Cerebellar cortex (tissue), 1 donor: ENCODE measurements around the gene NTM.

Experiments used
- DNase-seq: peaks from one replicate; pipeline ENCODE4 v3.0.0-alpha.2; 2015; ENCODE audit warnings: low spot score

The NTM gene

DNA sequence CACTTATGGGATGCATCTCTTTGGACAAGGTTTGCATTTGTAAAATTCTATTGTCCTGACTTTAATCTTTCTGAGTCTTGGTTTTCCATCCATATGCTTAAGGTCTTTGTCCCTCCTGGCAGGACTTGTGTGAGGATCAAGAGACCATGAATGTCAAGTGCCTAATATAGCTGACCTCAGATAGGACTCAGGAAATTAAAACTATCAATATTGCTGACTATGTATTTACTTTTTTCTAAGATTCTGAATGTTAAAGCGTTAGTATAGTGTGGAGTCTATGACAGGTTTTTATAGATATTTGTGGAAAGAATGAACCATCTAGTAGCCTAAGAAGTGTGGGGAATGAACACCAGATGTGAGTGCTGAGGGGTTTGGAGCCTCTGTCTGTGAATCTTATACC lies 637.8 kb downstream of the NTM start:
- DNase-seq: no peak

DNA sequence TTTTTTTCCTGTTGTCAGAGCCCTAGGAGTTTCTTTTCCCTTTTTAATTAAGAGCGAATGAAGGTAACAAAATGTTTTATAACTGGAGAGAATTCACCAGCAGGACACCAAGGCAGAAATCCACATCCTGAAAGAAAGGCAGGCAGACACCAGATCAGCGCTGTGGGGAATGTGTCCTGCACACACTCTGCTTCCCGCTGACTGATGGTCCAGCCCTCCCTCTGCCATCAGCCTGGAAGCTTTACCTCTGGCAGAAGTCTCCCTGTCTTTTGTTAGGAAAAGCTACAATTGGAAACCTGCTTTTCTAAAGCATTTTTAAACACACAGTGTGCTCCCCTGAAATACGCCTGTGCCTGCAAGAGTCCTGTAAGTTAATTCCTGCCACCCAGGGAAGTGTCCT lies 638.5 kb downstream of the NTM start:
- peak; percentile 91 for DNase-seq

GRCh38 chr11:132020001-132020400 lies 649.6 kb downstream of the NTM start:
- DNase-seq: no peak

DNA sequence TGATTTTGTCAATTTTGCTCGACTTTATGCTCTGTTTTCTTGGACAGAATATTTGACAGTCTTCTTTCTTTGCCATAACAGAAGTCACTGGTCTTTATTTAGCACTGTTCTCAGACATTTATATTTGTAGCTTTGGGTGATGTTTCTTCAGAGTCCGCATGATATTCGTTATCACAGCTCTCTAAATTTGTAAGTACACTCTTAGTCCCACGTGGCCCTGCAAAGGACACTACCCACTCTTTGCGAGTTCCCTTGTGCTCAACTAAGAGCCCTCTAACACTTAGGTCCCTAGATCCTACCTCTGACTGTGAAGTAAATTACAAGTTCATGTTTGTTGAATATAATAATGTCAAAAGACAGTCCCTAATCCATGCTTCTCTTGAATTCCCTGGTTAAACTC lies 651.9 kb downstream of the NTM start:
- DNase-seq: no peak

DNA sequence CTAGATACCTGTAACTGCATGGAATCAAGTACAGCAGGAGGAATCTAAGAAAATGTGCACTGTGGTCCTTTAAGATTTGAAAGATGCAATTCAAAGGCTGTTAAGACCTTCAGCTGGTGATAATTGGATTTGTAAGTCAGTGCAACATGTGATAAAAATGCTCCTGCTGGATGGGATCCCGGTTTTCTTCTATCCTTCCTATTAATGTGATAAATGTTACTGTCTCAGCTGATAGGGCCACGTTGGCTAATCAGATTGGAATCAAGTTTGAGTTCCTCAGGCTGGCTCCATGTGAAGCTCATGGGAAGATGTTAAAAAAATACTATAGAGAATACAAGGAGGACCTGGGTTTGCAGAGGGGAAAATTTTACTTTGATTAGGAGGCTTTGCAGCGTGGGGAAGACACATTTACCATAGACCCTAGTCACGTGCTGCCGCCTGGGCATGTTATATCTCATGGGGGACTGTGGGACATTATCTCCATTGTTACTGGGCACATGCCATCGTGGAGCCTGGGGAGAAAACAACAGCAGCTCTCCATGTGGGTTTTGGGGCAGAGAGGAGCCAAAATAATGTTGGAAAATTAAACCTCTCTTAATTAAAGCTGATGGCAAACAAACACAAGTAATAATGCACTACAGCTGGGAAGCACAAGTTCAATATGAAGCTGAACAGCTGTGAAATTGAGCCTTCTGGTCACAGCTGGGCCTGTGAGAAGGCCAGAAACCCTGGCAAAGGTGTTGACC lies 652.5 kb downstream of the NTM start:
- no peak for DNase-seq

DNA sequence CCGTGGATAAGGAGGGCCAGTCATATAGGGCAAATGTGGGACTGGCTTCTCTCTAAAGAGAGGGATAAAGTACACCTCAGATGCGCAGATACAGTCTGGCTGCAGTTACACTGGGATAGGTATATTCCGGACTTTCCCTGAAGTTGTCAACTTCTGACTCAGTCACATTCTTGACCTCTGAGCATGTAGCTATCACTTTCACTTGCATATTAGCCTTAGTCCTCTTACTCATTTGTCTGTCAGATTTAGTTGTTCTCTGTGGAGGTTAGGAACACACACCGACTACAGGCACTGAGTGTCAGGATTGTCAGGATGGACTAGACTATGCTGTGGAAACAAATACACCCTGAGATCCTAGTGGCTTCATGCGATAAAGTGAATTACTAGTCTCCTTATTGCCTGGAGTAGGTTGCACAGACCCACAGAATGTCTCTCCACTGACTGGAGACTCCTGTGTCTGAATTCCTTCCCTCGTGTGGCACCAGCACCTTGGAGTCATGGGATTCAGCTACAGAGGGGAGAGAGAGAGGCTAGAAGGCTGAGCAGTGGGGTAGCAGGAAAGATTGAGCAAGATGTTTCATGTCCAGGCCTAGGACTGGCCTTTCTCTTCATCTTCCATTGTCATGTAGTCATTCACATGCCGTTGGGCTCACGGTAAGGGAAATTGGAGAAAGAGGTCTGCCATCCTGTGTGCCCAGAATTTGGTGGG lies 654.3 kb downstream of the NTM start:
- no peak for DNase-seq

- DNase-seq: no peak
These were observed 656.3 kb downstream of the NTM start for GRCh38 chr11:132026746-132027145.

GRCh38 chr11:132028380-132029240 lies 658.2 kb downstream of the NTM start:
- peak; percentile 60 for DNase-seq

- DNase-seq: peak; percentile 40
These were observed 660.5 kb downstream of the NTM start for GRCh38 chr11:132030896-132031295.

DNA sequence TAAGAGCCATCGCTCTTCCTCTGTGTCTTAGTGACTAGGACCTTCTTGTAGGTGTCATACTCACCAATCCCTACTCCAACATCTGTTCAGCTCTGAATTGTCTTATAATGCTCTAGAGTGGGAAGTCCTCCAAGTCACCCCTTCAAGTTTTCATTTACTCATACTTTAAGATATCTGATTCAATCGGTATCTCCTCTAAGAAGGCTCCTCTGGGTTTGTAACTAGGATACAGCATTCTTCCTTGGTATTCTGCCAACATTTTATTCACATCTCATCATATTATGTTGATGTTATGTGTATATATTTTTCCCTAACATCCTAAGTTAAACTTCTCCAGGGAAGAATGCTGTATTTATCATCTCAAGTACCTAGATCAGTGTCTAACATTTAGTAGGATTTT lies 662.1 kb downstream of the NTM start:
- no peak for DNase-seq

GRCh38 chr11:132033051-132033450 lies 662.6 kb downstream of the NTM start:
- peak; percentile 83 for DNase-seq

- no peak for DNase-seq
These were observed 664.8 kb downstream of the NTM start for GRCh38 chr11:132035228-132035627.

GRCh38 chr11:132035766-132036165 lies 665.4 kb downstream of the NTM start:
- no peak for DNase-seq

- no peak for DNase-seq
These were observed 665.8 kb downstream of the NTM start for GRCh38 chr11:132036220-132036619.

GRCh38 chr11:132036746-132037466 lies 666.5 kb downstream of the NTM start:
- DNase-seq: no peak

GRCh38 chr11:132037467-132037862 lies 667.0 kb downstream of the NTM start:
- DNase-seq: no peak

- DNase-seq: no peak
These were observed 667.5 kb downstream of the NTM start for GRCh38 chr11:132037956-132038355.

DNA sequence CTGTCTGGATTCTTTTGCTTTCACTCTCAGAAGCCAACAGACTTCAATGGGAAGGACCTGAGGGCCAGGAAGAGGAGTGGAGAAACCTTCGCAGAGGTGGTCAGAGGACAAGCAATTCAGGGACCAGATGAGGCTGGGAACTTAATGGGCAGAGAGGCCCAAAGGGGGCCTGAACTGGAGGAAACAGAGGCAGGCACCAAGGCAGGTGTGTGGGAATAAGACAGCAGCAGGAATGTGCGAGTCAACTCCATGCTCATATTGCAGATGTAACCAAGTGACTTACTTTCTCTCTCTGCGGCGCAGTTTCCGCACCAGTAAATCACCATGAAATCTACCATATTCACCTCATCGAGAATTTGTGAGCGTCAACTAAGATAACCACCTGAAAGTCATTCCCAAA lies 669.1 kb downstream of the NTM start:
- DNase-seq: no peak

DNA sequence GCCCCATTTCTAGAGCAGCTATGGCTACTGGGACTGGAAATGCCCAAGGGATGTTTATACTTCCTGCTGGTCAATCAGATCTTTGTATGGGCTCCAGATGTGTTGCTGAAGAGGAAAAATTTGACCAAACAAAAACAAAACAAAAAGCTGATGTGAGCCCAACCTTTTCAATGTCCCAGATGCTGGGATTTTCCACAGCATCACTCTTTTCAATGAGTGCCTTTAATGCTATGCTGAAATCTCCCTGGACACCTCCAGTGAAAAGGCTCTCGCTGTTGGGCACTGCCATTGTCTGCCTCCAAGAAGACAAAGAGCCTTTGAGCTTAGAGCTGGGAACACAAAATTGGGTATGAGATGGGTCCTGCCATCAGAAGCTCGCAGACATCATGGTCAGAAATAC lies 671.9 kb downstream of the NTM start:
- DNase-seq: no peak

DNA sequence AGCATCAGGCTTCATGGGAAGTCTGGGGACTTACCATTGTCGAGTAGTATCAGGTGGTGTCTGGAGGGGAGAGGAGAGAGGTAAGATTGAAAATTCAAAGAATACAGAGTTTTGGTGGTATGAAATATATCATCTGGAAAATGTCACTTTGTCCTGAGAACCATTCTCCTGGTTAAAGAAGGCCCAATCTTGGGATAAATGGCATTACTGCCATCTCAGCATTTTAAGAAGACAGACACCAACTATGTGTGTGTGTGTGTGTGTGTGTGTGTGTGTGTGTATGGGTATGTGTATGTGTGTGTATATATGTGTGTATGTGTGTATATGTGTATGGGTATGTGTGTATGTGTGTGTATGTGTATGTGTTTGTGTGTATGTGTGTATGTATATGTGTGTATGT lies 673.3 kb downstream of the NTM start:
- DNase-seq: no peak

GRCh38 chr11:132045107-132045506 lies 674.7 kb downstream of the NTM start:
- no peak for DNase-seq

DNA sequence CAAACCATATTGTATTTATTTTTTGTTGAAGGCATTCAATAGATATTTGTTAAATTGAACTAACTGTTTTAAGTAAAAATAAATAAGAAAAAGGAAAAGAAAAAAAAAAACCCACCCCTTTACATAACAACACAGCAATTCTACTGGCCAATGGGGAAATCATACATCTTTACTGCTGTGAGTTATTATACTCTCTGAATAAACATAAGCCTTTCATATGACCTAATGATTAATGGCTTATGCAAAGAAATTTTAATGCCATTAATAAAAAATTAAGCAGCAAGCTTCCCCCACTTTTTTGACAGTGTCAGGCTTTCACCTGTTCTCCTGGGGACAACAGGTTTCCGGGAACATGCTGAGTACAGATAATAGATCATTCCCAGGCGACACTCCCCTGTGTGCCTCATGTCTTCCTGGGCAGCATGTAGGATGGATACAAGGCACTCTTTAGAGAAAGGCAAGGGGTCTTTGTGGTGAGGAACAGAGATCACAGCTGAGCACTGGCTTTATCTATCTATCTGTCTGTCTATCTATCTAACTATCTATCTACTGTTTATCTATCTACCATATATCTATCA lies 676.0 kb downstream of the NTM start:
- DNase-seq: no peak
